IPS-18c (cell line): Measurements from ENCODE around the gene FBRSL1.

Source experiments
- H3K4me3 ChIP-seq: 2 replicates; pipeline ENCODE4 v1.7.0; 2013; ENCODE audit warnings: low read depth, mild to moderate bottlenecking, low read length, moderate library complexity; ENCODE audit not compliant: insufficient read depth
- H3K9me3 ChIP-seq: one replicate; pipeline ENCODE4 v1.6.1; 2013; ENCODE audit warnings: mild to moderate bottlenecking, low read length, moderate library complexity; ENCODE audit not compliant: control insufficient read depth, insufficient read depth

The FBRSL1 gene

DNA sequence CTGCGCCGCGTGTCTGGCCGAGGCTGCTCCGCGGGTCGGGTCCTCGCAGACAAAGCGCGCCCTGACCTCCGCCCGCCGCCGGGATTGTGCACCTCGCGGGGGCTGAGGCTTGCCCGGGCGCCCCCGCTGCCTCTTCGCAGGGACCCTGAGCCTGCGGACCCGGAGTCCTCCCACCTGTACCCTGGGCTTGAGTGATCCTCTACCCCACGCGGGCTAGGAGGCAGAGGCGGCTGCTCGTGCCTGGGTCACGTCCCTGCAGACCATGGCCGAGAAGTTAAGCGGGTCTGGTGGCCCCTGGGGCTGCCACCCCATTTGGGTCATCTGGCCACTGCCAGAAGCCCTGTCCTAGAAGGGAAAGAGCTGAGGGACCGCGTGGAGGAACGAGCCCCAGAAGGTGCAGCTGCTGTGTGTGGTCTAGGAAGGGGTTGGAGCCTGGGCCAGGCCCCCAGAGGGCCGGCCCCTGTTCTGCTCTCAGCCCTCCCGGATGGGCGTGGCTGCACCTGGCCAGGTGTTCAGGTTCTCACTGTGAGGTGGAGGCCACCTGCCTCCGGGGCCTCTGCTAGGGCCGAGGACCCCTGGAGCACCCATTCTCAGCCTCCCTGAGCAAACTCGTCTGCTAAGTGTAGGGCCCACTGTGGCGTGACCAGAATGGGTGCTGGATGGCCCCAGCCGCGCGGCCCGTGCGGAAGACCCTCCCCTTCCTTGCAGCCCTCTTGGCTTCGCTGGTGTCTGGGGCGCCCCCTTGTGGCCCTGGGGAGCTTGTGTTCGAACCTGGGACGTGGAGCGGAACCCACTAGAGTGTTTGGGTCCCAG lies 70.9 kb downstream of the FBRSL1 start:
- no peaks in the 10 kb centered on the region for H3K9me3 ChIP-seq
- peak overlapping the region; percentile 94 for H3K4me3 ChIP-seq
